ENCODE results near the gene HS6ST3.

The HS6ST3 gene

GRCh38 chr13:96726651-96727050, 636.7 kb downstream of the HS6ST3 start:
- ChIA-PET POLR2A (no interaction called here), CTCF (no interaction called here)
- TF ChIP-seq CTCF (IDR thresholded peaks at IDR 0.05; ENCODE audit: control extremely low read depth, extremely low read depth, low read depth, missing control alignments) = no peak
- DNase-seq (ENCODE audit: extremely low spot score) = no peak

- ChIA-PET CTCF (no interaction called here), POLR2A (no interaction called here)
- no peak for TF ChIP-seq CTCF (IDR thresholded peaks at IDR 0.05; ENCODE audit: control extremely low read depth, extremely low read depth, low read depth, missing control alignments)
- DNase-seq (ENCODE audit: extremely low spot score) = no peak
Measured at GRCh38 chr13:96728463-96728862, 638.6 kb downstream of the HS6ST3 start.

- ChIA-PET POLR2A (no interaction called here), CTCF (no interaction called here)
- no peak for TF ChIP-seq CTCF (IDR thresholded peaks at IDR 0.05; ENCODE audit: control extremely low read depth, extremely low read depth, low read depth, missing control alignments)
- DNase-seq (ENCODE audit: extremely low spot score) = no peak
Measured at GRCh38 chr13:96730676-96731075, 640.8 kb downstream of the HS6ST3 start.

- POLR2A ChIA-PET = no interaction called here
- TF ChIP-seq CTCF (IDR thresholded peaks at IDR 0.05; ENCODE audit: control extremely low read depth, extremely low read depth, low read depth, missing control alignments) = no peak
- CTCF ChIA-PET = interaction anchor here (1.5 kb wide), 1 partner anchor 8 kb away, joined by 3 read pairs; no protein-coding TSS in a partner anchor
- DNase-seq (ENCODE audit: extremely low spot score) = no peak
Measured at GRCh38 chr13:96734499-96734898, 644.6 kb downstream of the HS6ST3 start.

GRCh38 chr13:96741779-96742178, 651.9 kb downstream of the HS6ST3 start:
- no peak for DNase-seq (ENCODE audit: extremely low spot score)
- no peak for TF ChIP-seq CTCF (IDR thresholded peaks at IDR 0.05; ENCODE audit: control extremely low read depth, extremely low read depth, low read depth, missing control alignments)
- CTCF ChIA-PET = interaction anchor here (1.0 to 1.5 kb wide), 2 partner anchors 18 to 25 kb away, joined by 3 to 4 read pairs; no protein-coding TSS in a partner anchor
- POLR2A ChIA-PET = no interaction called here

GRCh38 chr13:96743296-96744089, 653.6 kb downstream of the HS6ST3 start:
- ChIA-PET POLR2A (no interaction called here), CTCF (interaction anchor here (1.1 kb wide), 1 partner anchor 9 kb away, joined by 3 read pairs; no protein-coding TSS in a partner anchor)
- no peak for TF ChIP-seq CTCF (IDR thresholded peaks at IDR 0.05; ENCODE audit: control extremely low read depth, extremely low read depth, low read depth, missing control alignments)
- DNase-seq (ENCODE audit: extremely low spot score) = no peak

Measured in GM10248 (cell line).